SK-N-MC (cell line): ENCODE results near the gene ANKRD50.

Experiments used
- DNase-seq: peaks from one replicate; pipeline ENCODE4 v3.0.0-alpha.2; 2011; ENCODE audit warnings: low read depth, low spot score
- H3K27ac ChIP-seq: fragments of 200-600 bp; sonication (generic); 2 replicates; pipeline ENCODE4 v1.5.1; 2016; ENCODE audit warnings: mixed run types
- H3K36me3 ChIP-seq: fragments of 200-600 bp; sonication (generic); 2 replicates; pipeline ENCODE4 v1.6.1; 2017; ENCODE audit warnings: antibody characterized with exemption, low read length, mixed read lengths; ENCODE audit not compliant: insufficient read depth
- H3K4me3 ChIP-seq: fragments of 200-600 bp; sonication (generic); 2 replicates; pipeline ENCODE4 v1.5.1; 2016
- H3K9ac ChIP-seq: fragments of 200-600 bp; sonication (generic); 2 replicates; pipeline ENCODE4 v1.8.0; 2017; ENCODE audit warnings: mixed run types, mixed read lengths; ENCODE audit not compliant: insufficient read length
- H3K9me3 ChIP-seq: fragments of 200-600 bp; sonication (generic); 2 replicates; pipeline ENCODE4 v1.6.1; 2017; ENCODE audit warnings: low read depth, mild to moderate bottlenecking, antibody characterized with exemption, low read length, moderate library complexity, mixed read lengths
- EZH2 ChIP-seq: fragments of 200-600 bp; sonication (generic); IDR thresholded peaks from one replicate; pipeline ENCODE4 v1.6.1; 2017; ENCODE audit warnings: antibody characterized with exemption
- FOXP2 ChIP-seq: optimal IDR thresholded peaks from 2 replicates; pipeline ENCODE3; 2011; ENCODE audit warnings: mild to moderate bottlenecking, moderate library complexity; ENCODE audit not compliant: insufficient read depth; ENCODE audit errors: extremely low read length, control extremely low read depth
- POLR2AphosphoS5 ChIP-seq: IDR thresholded peaks from 2 replicates; pipeline ENCODE4 v1.6.1; 2012; ENCODE audit warnings: mild to moderate bottlenecking, low read depth, low read length, borderline replicate concordance

Gene ANKRD50

DNA sequence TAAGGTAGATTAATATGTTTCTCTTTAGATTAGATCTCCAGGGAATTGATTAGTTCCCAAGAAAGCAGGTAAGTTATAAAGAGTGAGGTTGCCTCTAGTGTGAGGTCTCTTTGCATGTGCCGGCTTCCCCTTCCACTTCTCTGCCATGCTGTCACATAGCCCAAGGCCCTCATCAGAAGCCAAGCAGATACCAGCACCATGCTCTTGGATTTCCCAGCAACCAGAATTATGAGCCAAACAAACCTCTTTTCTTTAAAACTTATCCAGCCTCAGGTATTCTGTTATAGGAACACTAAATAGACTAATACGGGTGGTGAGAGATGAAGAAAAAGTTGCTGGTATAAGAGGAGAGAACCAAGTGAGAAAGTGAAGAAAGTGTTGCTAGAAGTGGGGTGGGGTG lies 15.1 kb downstream of the ANKRD50 start:
- Histone ChIP-seq H3K9me3 (peaks cover 3% of the 10 kb centered on the region; the same call in 1 of the 2 replicates), H3K9ac (no peak overlapping the region), H3K27ac (no peak overlapping the region), H3K36me3 (peaks cover 13% of the 10 kb centered on the region; the same call in 1 of the 2 replicates), H3K4me3 (no peak overlapping the region)
- DNase-seq = no peak
- no peak for TF ChIP-seq POLR2AphosphoS5
- no peak for TF ChIP-seq FOXP2

DNA sequence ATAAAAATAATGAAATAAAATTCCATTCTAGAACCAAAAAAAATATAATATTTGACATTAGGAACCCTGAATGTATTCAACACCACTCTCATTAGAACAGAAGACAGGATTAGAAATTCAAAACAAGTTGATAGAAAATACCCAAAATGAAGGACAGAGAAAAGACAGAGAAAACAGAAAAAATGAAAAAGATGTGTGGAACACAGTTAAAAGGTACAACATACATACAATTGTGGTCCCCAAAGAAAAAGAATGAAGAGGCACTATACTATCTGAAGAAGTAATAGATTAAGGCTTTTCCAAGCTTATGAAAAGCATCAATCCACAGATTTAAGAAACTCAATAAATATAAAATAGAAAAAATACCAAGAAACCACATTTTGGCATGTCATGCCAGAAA lies 16.4 kb downstream of the ANKRD50 start:
- DNase-seq = no peak

DNA sequence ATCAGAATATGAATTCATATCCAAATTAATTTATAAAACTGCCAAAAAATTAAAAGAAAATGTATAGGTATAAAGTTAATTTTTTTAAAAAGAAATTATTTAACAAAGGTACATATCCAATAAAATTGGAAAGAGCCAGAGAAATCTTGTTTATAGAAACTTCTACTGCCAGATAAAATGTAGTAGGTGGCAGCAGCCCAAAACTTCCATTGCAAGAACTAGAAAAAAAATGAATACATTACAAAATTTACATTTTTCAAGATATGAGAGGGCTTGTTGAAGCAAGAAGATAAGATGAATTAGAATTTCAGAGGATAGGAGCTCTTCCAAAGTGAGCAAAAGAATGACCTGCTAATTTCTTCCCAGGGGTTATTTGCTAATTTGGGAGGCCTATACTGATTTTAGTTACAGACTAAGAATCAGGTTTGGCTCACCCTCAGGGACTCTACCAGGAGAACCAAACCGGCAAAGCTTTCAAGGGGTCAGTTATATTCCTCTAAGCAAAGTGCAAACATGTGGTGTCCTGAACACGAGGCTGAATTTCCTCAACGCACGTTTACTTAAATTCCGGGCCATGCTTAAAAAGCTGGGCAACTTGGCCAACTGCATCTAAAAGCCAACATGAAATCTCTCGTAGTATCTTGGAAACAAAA lies 17.5 kb downstream of the ANKRD50 start:
- no peak for DNase-seq
- TF ChIP-seq FOXP2 = no peak
- TF ChIP-seq POLR2AphosphoS5 = no peak
- TF ChIP-seq EZH2 = no peak

More for the DNA sequence above, 16.4 kb downstream of the ANKRD50 start:
- TF ChIP-seq POLR2AphosphoS5 (no peak), EZH2 (no peak), FOXP2 (no peak)
- Histone ChIP-seq H3K4me3 (no peak overlapping the region), H3K9ac (no peak overlapping the region), H3K36me3 (peaks cover 13% of the 10 kb centered on the region; the same call in 1 of the 2 replicates), H3K9me3 (peaks cover 3% of the 10 kb centered on the region; the same call in 1 of the 2 replicates), H3K27ac (no peak overlapping the region)

DNA sequence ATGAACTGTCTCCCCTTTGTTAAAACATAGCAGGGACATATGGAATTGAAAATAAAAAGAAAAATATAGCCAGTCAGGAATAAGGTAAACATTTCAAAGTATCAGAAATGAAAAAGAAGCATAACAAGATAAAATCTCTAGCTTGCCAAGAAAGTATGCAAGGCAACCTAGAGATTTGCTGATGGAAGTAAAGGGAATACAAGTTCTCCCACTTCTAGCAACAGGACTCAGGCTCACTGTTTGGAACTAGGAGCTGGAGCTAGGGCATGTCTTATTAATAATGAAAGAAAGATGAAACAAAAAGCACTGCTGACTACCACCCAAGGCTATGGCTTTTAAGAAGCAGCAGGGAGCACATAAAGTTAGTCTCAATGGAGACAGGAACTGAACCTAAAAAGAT lies 18.2 kb downstream of the ANKRD50 start:
- Histone ChIP-seq H3K36me3 (0 out of 2 replicates have a peak, but pooled peaks cover 2% of the 10 kb centered on the region), H3K27ac (peak overlapping the region; percentile 51; the same call in 1 of the 2 replicates), H3K9ac (no peak overlapping the region), H3K4me3 (peak overlapping the region; percentile 10; the same call in 1 of the 2 replicates), H3K9me3 (peaks cover 3% of the 10 kb centered on the region; the same call in 1 of the 2 replicates)
- no peak for DNase-seq
- TF ChIP-seq EZH2 = no peak

More for the DNA sequence above, 17.5 kb downstream of the ANKRD50 start:
- no peak overlapping the region for H3K4me3 ChIP-seq
- peak overlapping the region; percentile 51; the same call in 1 of the 2 replicates for H3K27ac ChIP-seq
- 0 out of 2 replicates have a peak, but pooled peaks cover 6% of the 10 kb centered on the region for H3K36me3 ChIP-seq
- H3K9me3 ChIP-seq = peaks cover 3% of the 10 kb centered on the region; the same call in 1 of the 2 replicates
- H3K9ac ChIP-seq = no peak overlapping the region

DNA sequence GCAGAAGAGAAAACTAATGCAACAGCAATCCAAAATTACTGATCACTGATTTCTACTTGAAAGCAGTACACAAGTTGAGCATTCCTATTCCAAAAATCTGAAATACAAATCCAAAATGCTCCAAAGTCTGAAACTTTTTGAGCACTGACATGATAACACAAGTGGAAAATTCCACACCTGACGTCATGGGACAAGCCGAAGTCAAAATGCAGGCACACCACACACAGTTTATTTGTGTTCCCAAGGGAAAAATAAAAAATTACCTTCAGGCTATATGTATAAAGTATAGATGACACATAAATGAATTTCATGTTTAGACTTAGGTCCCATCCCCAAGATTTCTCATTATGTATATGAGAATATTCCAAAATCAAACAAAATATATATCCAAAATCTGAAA lies 20.7 kb downstream of the ANKRD50 start:
- Histone ChIP-seq H3K9me3 (peaks cover under 1% of the 10 kb centered on the region; the same call in 1 of the 2 replicates), H3K36me3 (peaks cover 7% of the 10 kb centered on the region; the same call in 1 of the 2 replicates), H3K27ac (0 out of 2 replicates have a peak overlapping the region, but pooled peaks have one; percentile 2), H3K9ac (no peak overlapping the region), H3K4me3 (no peak overlapping the region)
- DNase-seq = no peak
- TF ChIP-seq EZH2 (no peak), POLR2AphosphoS5 (no peak), FOXP2 (no peak)

DNA sequence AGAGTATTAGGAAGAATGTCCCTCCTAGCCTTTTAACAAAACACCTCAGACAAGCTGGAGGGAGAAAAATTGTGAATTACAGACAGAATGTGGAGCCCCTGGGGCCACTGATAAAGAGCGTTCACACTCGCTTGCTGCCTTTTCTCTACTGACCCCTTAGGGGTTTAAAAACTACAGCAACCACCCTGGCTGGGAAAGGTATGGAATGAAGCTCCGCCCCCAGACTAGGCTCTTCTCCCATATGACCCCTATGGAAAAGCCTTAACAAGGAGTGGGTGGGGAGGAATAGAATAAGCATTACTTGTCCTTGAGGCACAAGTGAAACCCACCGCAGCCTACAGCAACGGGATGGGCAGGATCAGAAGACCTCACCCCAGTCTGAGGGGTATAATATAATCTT lies 26.3 kb downstream of the ANKRD50 start:
- H3K27ac ChIP-seq = no peak overlapping the region
- H3K36me3 ChIP-seq = peaks cover 7% of the 10 kb centered on the region; the same call in 1 of the 2 replicates
- no peak for DNase-seq
- H3K9me3 ChIP-seq = no peaks in the 10 kb centered on the region
- H3K4me3 ChIP-seq = no peak overlapping the region
- no peak overlapping the region for H3K9ac ChIP-seq
- TF ChIP-seq FOXP2 = no peak
- no peak for TF ChIP-seq POLR2AphosphoS5
- no peak for TF ChIP-seq EZH2

DNA sequence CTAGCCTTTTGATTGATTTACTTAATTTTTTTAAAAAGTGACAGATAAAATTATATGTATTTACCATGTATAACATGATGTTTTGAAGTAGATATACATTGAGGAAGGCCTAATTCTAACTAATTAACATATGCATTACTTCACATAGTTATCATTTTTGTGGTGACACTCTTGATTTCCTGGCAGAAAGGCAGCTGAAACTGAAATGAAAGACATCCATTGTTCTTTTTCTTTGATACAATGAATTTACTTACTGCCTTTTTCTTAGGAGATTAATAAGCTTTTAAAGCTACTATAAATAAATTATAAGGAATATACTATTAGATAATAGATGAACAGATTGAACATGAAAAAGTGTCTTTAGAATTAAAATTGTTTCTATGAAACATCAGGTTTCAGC lies 26.7 kb downstream of the ANKRD50 start:
- H3K9me3 ChIP-seq = no peaks in the 10 kb centered on the region
- no peak overlapping the region for H3K27ac ChIP-seq
- no peak overlapping the region for H3K4me3 ChIP-seq
- H3K9ac ChIP-seq = no peak overlapping the region
- TF ChIP-seq POLR2AphosphoS5 (no peak), FOXP2 (no peak), EZH2 (no peak)
- H3K36me3 ChIP-seq = peaks cover 7% of the 10 kb centered on the region; the same call in 1 of the 2 replicates
- no peak for DNase-seq

DNA sequence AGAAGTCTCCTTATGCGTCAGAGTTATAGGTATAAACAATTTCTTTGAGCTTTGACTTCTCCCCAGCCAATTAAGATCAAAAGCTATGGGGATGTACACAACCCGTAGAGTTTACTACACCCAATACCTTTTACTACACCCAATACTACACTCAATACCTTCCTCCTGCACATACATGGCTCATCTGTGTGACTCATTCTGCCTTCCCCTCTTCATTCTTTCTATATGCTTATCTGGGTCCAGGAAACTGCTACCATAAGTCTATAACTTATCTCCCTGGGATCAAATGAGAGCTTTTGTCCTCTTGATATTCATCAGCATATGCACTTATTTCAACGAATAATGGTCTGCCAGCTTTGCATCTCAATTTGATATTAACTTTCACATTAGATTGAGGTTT lies 28.2 kb downstream of the ANKRD50 start:
- no peak for DNase-seq
- no peaks in the 10 kb centered on the region for H3K9me3 ChIP-seq
- no peak overlapping the region for H3K4me3 ChIP-seq
- no peak overlapping the region for H3K9ac ChIP-seq
- TF ChIP-seq FOXP2 (no peak), POLR2AphosphoS5 (no peak), EZH2 (no peak)
- H3K36me3 ChIP-seq = peaks cover 7% of the 10 kb centered on the region; the same call in 1 of the 2 replicates
- H3K27ac ChIP-seq = no peak overlapping the region

DNA sequence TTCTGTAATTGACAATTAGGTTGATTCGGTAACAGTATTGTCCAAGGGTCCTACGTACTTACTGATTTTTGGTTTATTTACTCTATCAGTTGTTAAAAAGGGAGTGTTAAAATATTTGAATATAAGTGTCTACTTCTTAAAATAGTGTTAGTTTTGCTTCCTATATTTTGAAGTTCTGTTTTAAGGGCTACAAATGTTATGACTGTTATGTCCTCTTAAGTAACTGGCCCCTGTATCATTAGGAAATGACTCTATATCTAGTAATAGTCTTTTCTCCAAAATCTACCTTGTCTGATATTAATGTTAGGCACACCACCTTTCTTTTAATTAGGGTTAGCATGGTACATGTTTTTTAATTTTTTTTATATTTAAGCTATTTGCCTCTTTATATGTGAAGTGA lies 30.1 kb downstream of the ANKRD50 start:
- Histone ChIP-seq H3K36me3 (peaks cover 11% of the 10 kb centered on the region; the same call in 1 of the 2 replicates), H3K9ac (no peak overlapping the region), H3K9me3 (no peaks in the 10 kb centered on the region), H3K27ac (no peak overlapping the region), H3K4me3 (no peak overlapping the region)
- no peak for DNase-seq
- TF ChIP-seq FOXP2 (no peak), POLR2AphosphoS5 (no peak), EZH2 (no peak)
